HG03060 (cell line): ENCODE measurements around the gene PHF1.
"Not testable (repeated sequence)": the region's sequence is repeated elsewhere in the genome, so short reads cannot be mapped to it uniquely, and the experiment has no call there.

Experiments used
- ATAC-seq: cut with Tn5 transposase; IDR thresholded peaks from one replicate; pipeline ENCODE4 v1.9.1; 2021; ENCODE audit warnings: low read depth, moderate number of reproducible peaks; ENCODE audit not compliant: unreplicated experiment

Gene PHF1

DNA sequence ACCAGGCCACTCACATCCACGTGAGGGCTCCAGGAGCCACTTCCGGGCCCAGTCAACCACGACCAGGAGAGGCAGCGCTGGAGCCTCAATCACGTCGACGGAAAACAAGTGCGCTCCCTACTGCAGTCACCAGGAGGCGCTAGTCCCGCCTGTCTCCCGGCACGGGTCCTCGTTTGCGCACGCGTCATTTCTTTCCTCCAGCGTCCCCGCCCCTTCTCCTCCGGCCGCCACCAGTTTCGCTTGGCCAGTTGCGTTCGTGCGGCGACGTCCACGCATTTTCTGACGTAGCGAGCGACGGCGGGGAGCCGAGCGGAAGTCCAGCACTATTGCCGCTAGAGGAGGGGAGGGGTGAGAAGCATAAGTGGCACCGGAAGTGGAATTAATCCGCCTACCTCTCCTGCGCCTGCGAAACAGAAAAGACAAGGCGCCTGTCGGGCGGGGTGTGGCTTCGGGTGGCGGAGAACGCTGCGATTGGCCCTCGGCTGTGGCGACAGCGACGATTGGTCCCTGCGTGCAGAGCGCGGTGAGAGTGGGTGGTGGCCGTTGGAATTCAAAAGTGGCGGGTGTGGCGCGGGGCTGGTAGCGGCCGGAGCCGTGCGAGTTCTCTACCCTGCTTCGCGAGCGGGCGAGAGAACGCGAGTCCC is 19.4 kb upstream of the PHF1 start, which contains the start of gene KIFC1:
Gene KIFC1, plus strand, starts transcription at position 546 of the 644 bp plus-strand sequence. CDS start 163 bp downstream, outside the sequence.
- peak; percentile 86 for ATAC-seq

DNA sequence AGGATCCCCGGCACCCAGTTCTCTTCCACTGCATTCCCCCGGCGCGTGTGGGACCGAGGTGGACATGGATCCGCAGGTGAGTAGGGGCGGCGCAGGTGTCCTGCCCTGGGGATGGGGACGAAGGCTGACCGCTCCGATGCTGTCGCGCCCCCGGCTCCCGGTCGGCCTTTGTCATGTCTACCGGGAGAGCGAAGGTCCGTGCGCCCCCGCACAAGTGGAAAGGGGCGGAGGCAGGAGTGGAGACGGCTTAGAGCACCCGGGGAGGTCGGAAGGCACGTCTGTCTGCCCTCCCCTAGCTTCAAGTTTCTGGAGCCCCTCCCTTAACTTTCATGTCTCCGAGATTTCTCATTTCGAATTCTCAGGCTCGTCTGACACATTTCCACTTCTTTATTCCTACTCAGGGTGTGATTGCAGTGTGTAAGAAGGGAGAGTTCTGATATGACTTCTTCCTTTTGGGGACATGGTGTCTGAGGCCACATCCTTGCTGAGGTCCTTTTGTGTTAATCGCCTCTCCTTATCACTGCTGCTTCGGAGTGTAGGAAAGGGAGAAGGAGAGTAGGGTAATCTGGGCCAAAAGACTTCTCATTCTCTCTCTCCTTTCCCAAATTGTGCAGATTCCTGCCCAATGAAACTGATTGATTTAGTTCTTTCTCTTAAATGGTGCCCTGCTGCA is 18.8 kb upstream of the PHF1 start:
- no peak for ATAC-seq

DNA sequence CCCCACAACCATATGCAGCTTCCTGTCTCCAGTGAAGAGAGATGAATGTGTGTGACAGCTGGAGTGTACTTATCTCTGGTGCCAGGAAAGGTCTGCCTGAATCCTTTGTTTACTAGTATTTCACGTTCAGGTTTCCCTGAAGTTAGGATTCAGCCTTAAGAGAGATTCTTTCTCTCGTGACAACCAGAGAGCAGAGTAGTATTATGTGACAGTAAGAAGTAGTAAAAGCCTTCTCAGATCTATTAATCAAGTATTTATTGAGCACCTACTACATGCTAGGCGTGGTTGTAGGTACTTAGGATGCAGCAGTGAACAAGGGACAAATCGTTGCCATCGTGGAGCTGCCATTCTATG is 18.2 kb upstream of the PHF1 start:
- no peak for ATAC-seq

DNA sequence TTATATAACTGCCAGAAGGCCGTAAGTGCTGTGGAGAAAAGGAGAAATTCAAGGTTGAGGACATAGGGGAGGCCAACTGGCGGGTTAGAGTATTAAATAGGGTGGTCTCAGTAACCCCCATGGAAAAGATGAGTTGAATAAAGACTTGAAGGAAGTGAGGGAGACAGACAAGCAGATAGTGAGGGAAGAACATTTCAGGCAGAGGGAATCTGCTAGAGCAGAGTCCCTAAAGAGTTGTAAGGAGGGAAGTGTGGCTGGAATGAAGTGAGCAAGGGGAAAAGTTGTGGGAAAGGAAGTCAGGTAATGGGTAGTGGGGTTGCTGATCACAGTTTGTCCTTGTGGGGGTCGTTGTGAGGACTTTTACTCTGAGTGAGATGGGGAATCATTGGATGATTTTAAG is 17.8 kb upstream of the PHF1 start:
- ATAC-seq: no peak

DNA sequence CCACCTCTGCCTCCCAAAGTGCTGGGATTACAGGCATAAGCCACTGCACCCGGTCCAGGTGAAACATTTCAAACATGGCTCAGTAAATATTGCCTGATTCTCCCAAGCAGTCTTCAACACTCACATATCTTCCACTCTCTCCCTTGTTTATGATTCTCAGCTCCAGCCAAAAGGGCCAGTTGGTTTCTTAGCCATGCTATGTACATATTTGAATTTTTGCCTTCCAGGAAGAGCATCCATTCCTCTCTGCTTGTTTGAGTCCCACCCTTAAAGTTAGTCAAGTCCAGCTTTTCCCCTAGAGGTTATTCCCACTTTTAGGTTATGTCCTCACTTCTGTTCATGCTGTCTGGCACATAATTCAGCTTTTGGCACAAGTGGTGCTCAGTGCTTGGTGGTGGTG is 13.3 kb upstream of the PHF1 start:
- no peak for ATAC-seq

DNA sequence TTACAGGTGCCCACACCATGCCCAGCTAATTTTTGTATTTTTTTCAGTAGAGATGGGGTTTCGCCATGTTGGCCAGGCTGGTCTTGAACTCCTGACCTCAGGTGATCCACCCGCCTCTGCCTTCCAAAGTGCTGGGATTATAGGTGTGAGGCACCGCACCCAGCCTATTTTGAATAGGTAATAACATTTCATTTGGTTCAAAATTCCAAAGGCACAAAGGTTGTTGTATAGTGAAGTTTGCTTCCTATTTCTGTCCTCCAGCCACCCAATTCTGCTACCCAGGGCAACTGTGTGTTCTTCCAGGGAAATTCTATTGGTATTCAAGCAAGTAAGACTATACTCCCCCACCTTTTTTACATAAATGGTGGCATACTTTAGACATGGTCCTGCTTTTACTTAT is 12.2 kb upstream of the PHF1 start:
- not testable (repeated sequence) for ATAC-seq

DNA sequence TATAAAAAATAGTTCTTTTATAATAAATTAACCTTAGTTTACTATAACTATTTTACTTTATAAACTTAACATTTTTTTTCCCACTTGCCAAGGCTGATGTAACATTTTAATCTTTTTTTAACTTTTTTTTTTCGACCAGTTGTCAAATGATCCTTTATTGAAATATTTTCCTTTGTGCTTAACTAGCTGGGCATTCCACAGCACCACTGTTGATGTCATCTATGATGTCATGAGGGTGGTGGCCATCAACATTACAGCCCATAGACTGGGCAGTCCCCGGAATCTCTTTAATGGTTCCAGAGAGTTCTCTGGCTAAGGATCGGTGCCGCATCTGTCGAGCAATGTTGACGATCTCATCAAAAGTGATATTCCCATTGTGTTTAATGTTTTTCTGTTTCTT is 10.9 kb upstream of the PHF1 start:
- ATAC-seq: not testable (repeated sequence)

DNA sequence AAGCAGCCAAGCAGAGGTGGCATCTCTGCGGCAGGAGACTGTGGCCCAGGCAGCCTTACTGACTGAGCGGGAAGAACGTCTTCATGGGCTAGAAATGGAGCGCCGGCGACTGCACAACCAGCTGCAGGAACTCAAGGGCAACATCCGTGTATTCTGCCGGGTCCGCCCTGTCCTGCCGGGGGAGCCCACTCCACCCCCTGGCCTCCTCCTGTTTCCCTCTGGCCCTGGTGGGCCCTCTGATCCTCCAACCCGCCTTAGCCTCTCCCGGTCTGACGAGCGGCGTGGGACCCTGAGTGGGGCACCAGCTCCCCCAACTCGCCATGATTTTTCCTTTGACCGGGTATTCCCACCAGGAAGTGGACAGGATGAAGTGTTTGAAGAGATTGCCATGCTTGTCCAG is 5.9 kb upstream of the PHF1 start:
- ATAC-seq: no peak

DNA sequence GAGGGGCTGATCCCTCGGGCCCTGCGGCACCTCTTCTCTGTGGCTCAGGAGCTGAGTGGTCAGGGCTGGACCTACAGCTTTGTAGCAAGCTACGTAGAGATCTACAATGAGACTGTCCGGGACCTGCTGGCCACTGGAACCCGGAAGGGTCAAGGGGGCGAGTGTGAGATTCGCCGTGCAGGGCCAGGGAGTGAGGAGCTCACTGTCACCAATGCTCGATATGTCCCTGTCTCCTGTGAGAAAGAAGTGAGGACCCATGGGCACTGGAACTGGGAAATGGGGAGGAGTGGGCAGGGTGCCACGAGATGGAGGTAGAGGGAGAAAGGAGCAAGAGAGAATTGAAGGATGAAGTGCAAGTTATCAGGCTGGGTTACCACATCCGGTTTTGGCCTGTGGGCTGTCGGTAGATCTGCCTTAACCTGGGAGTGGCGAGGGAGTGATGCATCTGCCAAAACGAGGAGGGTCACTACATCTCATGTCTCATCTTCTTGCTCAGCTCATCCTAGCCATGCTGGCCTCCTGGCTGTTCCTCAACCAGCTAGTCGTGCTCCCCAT is 5.4 kb upstream of the PHF1 start:
- no peak for ATAC-seq

DNA sequence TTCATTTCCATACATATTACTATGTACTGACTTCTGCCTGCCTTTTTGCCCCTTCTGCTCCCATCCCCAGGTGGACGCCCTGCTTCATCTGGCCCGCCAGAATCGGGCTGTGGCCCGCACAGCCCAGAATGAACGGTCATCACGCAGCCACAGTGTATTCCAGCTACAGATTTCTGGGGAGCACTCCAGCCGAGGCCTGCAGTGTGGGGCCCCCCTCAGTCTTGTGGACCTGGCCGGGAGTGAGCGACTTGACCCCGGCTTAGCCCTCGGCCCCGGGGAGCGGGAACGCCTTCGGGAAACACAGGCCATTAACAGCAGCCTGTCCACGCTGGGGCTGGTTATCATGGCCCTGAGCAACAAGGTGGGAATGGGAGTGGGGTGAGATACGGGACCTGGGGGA is 4.7 kb upstream of the PHF1 start:
- no peak for ATAC-seq

DNA sequence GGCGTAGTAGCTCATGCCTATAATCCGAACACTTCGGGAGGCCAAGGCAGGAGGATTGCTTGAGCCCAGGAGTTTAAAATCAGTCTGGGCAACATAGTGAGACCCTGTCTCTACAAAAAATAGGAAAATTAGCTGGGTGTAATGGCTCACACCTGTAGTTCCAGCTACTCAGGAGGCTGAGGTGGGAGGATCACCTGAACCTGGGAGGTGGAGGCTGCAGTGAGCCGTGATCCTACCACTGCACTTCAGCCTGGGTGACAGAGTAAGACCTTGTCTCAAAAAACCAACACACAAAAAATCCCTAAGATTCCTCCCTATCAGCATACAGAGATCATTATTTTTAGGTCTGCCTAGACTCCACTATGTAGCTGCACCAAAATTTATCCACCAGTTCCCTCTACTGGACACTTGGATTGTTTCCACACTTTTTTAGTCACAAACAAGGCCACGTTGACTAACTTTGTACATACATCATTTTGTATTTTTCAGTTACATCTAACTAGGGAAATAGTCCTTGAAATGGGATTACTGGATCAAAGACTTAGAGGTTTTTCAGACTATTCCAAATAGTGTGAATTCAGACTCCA is 3.6 kb upstream of the PHF1 start:
- no peak for ATAC-seq

DNA sequence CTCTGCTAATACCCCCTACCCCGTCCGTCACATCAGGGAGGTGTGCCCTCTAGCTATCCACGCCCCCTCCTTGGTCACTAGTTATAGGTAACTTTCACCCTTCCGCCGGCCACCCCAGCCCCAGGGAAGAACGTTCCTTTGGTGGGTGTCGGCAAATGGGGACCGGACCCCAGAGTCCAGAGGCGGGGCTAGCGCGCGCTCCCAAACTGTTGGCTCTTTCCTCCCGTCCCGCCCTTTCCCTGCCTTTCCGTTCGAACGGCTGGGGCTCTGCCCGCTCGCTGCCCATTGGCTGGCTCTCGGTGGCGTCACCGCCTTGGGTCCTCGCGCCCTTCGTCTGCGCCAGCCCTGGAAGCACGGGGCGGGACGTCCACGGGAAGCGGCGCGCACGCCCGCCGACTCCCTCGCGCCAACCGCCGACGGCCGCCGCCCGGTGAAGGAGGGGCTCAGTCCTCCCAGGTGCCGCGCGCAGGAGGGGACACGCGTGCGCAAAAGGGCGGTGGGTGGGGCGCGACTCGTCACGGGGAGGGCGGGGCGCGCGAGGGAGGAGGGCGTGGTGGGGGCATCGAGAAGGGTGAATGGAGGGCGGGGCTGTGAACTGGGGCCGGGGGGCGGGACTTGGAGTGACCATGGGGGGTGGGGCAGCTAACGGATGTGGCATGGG is 634 bp upstream of the PHF1 start:
- peak; percentile 69 for ATAC-seq

DNA sequence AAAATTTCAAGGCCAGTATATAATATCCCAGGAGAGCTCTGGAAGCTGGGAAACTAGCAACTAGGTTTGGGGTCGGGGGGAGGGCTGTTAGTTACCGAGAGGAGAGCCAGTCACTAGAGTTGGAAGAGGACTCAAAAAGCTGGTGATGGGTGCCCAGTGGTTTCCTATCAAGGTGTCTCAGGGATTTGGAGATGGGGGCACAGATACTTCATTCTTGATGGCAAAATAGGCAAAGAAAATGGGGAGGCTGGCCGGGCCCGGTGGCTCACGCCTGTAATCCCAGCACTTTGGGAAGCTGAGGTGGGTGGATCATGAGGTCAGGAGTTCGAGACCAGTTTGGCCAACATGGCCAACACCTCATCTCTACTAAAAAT is 805 bp downstream of the PHF1 start:
- no peak for ATAC-seq

DNA sequence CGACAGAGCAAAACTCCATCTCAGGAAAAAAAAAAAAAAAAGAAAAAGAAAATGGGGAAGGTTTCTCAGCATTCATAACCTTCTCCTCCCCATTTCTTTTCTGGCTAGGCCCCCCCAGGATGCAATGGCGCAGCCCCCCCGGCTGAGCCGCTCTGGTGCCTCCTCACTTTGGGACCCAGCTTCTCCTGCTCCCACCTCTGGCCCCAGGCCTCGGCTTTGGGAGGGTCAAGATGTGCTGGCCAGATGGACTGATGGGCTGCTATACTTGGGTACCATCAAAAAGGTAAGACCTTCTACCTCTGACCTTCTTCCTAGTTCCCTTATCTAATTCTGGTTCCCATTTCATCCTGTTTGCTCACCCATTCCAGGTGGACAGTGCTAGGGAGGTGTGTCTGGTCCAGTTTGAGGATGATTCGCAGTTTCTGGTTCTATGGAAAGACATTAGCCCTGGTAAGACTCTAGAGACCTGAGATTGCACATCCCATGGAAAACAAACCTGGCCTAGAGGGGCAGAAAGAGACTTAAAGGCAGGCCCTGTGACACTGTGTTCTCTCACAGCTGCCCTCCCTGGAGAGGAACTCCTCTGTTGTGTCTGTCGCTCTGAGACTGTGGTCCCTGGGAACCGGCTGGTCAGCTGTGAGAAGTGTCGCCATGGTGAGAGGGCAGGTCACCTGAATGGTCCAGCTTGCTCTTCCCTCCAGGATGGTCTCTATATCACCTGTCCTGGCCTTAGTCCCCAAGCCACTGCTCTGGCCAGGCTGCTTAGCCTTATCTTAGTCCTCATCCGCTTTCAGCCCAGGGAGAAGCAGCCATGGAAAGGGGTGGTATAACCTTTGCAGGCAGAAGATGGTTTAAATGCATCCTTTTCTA is 1.6 kb downstream of the PHF1 start:
- ATAC-seq: no peak

DNA sequence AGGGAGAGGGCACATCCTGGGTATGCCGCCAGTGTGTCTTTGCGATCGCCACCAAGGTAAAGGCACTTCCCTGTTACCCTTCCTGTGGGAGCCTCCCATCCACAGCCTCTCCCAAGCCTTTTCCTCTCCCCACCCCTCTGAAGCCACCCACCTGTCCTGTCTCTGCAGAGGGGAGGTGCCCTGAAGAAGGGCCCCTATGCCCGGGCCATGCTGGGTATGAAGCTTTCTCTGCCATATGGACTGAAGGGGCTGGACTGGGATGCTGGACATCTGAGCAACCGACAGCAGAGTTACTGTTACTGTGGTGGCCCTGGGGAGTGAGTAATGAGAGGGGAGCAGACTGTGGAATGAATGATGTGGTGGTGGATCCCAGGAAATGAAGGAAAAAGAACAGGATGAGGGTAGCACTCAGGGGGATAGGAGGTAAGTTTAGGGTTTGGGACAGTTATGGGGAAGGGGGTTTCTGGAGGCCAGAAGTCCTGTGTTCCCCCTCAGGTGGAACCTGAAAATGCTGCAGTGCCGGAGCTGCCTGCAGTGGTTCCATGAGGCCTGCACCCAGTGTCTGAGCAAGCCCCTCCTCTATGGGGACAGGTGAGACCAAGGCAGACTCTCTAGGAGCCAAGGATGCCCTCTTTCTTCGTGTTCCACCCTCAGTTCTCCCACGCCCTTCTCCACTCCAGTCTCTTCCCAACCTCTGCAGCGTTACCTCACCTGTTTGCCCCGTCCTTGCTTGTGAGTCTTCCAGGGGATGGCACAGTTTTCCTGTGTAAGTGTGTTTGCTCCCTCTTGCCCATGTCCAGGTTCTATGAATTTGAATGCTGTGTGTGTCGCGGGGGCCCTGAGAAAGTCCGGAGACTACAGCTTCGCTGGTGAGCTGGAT is 2.7 kb downstream of the PHF1 start:
- ATAC-seq: no peak

DNA sequence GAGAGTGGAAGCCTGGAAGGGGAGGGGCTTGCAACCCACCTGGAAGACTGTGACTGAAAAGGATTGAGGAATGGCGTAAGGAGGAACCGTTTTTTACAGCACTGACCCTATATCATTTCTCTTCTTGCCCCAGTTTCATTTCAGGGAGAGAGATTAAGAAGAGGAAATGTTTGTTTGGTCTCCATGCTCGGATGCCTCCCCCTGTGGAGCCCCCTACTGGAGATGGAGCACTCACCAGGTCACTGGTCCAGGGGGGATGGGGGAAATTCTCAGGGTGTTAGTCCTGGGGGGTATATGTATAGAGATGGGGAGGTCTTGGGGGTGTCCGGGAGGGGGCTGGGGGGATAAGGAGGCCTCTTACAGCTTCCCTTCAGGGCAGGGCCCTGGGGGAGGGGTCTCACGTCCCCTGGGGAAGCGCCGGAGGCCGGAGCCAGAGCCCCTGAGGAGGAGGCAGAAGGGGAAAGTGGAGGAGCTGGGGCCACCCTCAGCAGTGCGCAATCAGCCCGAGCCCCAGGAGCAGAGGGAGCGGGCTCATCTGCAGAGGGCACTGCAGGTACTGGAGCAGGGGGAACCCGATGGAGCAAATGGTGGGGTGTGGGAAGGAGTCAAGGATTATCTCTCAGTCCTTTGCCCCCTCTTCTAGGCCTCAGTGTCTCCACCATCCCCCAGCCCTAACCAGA is 3.9 kb downstream of the PHF1 start:
- ATAC-seq: no peak

DNA sequence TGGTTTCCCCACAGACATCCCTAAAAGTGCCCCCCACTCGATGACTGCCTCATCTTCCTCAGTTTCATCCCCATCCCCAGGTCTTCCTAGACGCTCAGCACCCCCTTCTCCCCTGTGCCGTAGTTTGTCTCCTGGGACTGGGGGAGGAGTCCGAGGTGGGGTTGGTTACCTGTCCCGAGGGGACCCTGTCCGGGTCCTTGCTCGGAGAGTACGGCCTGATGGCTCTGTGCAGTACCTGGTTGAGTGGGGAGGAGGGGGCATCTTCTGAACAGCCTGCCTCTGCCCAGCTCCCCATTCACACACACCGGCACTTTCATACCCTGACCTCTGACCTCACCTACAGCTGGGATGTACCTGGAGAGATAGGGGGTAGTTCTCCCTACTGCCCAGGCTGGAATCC is 5.0 kb downstream of the PHF1 start:
- ATAC-seq: no peak

DNA sequence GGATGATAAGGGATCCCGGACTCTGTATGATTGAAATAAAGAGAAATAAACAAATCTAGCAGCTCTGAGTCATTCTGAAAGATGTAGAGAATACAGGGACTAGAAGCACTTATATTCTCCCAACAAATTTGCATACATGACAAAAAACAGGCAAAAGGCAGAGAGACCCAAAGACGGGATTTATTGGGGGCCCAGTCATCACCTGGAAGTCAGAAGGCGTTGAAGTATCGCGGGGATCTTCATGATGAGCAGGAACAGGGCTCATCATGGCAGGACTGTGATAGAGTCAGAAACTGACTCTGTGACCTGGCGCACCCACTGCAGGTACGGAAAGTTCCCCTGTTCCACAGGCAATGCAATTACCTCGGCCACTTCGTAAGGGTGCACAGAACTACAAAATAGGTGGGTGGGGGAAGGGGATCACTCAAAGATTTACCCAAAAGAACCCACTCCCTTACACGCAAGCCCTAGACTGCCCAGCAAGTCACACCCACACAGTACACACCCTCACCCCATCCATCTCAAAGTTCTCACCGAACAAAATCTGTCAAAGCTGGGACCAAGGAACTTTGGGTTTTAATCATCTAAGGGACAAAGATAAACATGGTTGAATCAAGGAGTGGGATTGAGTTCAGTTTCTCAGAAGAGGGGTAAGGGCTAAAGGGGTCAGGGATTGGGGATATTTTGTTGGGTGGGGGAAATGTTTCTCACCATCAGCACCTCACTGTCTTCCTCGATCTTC is 5.7 kb downstream of the PHF1 start:
- no peak for ATAC-seq
